DND-41 (cell line): ENCODE data around the gene NGDN.
A peak's percentile ranks its signal among the peaks of the same experiment; 100 is the strongest.

Source experiments
- ATAC-seq: fragments of 200-7000 bp; cut with Tn5 transposase; 3 replicates; pipeline ENCODE4 v1.9.1; 2021; ENCODE audit warnings: low read depth; ENCODE audit not compliant: insufficient read depth
- DNase-seq: peaks from one replicate; pipeline ENCODE4 v3.0.0-alpha.2; 2020
- H2AFZ ChIP-seq: 2 replicates; pipeline ENCODE4 v1.6.0; 2012; ENCODE audit warnings: low read depth, low read length
- H3K27ac ChIP-seq: 2 replicates; pipeline ENCODE4 v1.5.1; 2012; ENCODE audit warnings: low read length, inconsistent platforms
- H3K27me3 ChIP-seq: fragments of 200-600 bp; sonication (generic); 2 replicates; pipeline ENCODE4 v1.6.0; 2012; ENCODE audit warnings: low read length, mild to moderate bottlenecking, inconsistent platforms; ENCODE audit not compliant: insufficient read depth, poor library complexity
- H3K36me3 ChIP-seq: 2 replicates; pipeline ENCODE4 v1.5.1; 2012; ENCODE audit warnings: low read length, inconsistent platforms; ENCODE audit not compliant: insufficient read depth
- H3K4me1 ChIP-seq: 2 replicates; pipeline ENCODE4 v1.5.1; 2012; ENCODE audit warnings: mild to moderate bottlenecking, low read length; ENCODE audit not compliant: insufficient read depth
- H3K4me2 ChIP-seq: 2 replicates; pipeline ENCODE4 v1.6.0; 2012; ENCODE audit warnings: mild to moderate bottlenecking, moderate library complexity, low read length, inconsistent platforms; ENCODE audit not compliant: insufficient read depth
- H3K4me3 ChIP-seq, 2 experiments: fragments of 200-600 bp in 1 of 2; shearing (Covaris generic) in 1 of 2; 2 replicates each; pipeline ENCODE4 v1.5.1; 2012 to 2016; ENCODE audit warnings: inconsistent platforms in 2 of 2, low read length in 2 of 2, mild to moderate bottlenecking in 2 of 2, low read depth in 1 of 2, moderate library complexity in 1 of 2
- H3K79me2 ChIP-seq: 2 replicates; pipeline ENCODE4 v1.6.0; 2012; ENCODE audit warnings: low read length, inconsistent platforms; ENCODE audit not compliant: insufficient read depth
- H3K9ac ChIP-seq: 2 replicates; pipeline ENCODE4 v1.6.0; 2012; ENCODE audit warnings: low read depth, mild to moderate bottlenecking, inconsistent platforms, low read length, moderate library complexity
- H3K9me3 ChIP-seq: 2 replicates; pipeline ENCODE4 v1.5.1; 2012; ENCODE audit warnings: low read length, moderate library complexity, mild to moderate bottlenecking, inconsistent platforms; ENCODE audit not compliant: insufficient read depth, severe bottlenecking
- H4K20me1 ChIP-seq: 2 replicates; pipeline ENCODE4 v1.6.0; 2012; ENCODE audit warnings: low read length; ENCODE audit not compliant: insufficient read depth
- CTCF ChIP-seq: IDR thresholded peaks from 2 replicates; pipeline ENCODE4 v1.5.1; 2012; ENCODE audit warnings: borderline replicate concordance, low read length, moderate library complexity, mild to moderate bottlenecking; ENCODE audit not compliant: poor library complexity, severe bottlenecking; ENCODE audit errors: extremely low read depth
- EZH2 ChIP-seq: IDR thresholded peaks from 3 replicates; pipeline ENCODE4 v1.6.1; 2012; ENCODE audit warnings: borderline replicate concordance, low read depth, mild to moderate bottlenecking, moderate library complexity, low read length, inconsistent platforms; ENCODE audit not compliant: severe bottlenecking

The NGDN gene

DNA sequence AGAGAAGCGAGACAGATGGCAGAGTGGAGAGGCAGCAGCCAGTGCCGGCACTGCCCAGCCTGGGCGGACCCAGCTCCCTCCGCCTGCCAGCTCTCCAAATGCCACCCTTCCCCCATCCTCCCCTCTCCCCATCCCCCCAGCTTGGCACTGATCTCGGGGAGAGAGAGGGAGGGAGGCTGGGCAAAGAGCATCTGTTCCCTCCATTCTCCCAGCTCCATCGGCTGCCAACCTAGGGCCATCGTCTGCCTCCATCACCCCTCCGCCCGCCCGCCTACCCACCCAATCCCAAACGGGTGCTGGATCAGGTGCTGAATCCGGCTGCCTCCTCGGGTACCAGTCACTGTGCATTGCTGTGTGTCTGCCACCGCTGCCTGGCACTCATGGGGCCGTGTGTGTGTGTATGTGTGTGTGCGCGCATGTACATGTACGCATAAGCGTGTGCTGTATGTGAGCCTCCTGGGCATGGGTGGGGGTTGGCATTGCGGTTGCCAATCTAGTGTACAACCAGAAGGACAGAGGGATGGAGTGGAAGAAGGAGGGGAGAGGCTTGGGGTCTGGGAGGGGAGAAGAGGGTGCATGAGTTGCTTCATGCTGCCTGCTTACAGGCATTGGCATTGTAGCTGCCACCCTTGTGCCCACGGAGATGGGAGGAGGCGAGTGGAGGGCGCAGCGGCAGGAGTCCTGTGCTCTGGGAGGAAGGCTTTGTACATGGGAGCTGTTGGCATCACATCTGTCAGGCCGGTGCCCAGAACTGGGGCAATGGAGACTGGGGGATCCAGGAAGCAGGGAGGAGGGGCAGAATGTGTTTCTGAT, 43.7 kb downstream of the NGDN start:
- Histone ChIP-seq H2AFZ (peak overlapping the region; percentile 56; the same call in 1 of the 2 replicates), H4K20me1 (no peaks in the 10 kb centered on the region), H3K27me3 (no peaks in the 10 kb centered on the region), H3K9ac (no peak overlapping the region; the same call in 1 of the 2 replicates), H3K27ac (no peak overlapping the region), H3K4me3 (no peak overlapping the region), H3K79me2 (no peaks in the 10 kb centered on the region), H3K4me1 (peaks cover 21% of the 10 kb centered on the region), H3K36me3 (no peaks in the 10 kb centered on the region), H3K4me2 (peak overlapping the region; percentile 74; the same call in 1 of the 2 replicates), H3K9me3 (no peaks in the 10 kb centered on the region)
- DNase-seq: no peak
- TF ChIP-seq EZH2: no peak
- TF ChIP-seq CTCF: no peak
- no peak for ATAC-seq

- TF ChIP-seq EZH2: no peak
- TF ChIP-seq CTCF: no peak
- Histone ChIP-seq H3K4me2 (no peak overlapping the region), H3K9ac (no peak overlapping the region), H3K27me3 (no peaks in the 10 kb centered on the region), H3K79me2 (no peaks in the 10 kb centered on the region), H2AFZ (no peak overlapping the region), H3K4me3 (no peak overlapping the region), H3K27ac (no peak overlapping the region), H4K20me1 (no peaks in the 10 kb centered on the region), H3K36me3 (no peaks in the 10 kb centered on the region), H3K4me1 (peaks cover 21% of the 10 kb centered on the region), H3K9me3 (no peaks in the 10 kb centered on the region)
- no peak for DNase-seq
- no peak for ATAC-seq
Measured at GRCh38 chr14:23513818-23514643, 44.5 kb downstream of the NGDN start.

DNA sequence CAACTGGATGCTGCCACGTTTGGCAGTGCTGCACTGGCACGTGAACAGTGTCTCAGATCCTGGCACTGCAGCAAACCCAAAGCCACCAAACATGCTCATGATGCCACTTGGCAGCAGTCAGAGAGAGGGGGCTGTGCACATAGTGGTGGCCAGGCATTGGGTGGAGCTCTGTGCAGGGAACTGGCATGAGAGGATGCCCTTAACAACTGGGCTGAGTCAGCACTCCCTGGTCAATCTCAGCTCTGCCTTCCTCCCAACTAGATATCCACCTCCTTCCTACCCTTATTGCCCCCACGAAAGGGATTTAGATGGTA, 45.1 kb downstream of the NGDN start:
- Histone ChIP-seq H3K27me3 (no peaks in the 10 kb centered on the region), H3K9me3 (no peaks in the 10 kb centered on the region), H3K4me3 (no peak overlapping the region), H3K27ac (no peak overlapping the region), H3K4me2 (no peak overlapping the region), H3K4me1 (peaks cover 21% of the 10 kb centered on the region), H4K20me1 (no peaks in the 10 kb centered on the region), H2AFZ (no peak overlapping the region), H3K9ac (no peak overlapping the region), H3K36me3 (no peaks in the 10 kb centered on the region), H3K79me2 (no peaks in the 10 kb centered on the region)
- no peak for DNase-seq
- TF ChIP-seq EZH2 (no peak), CTCF (no peak)
- ATAC-seq: no peak
